Osteocyte (in vitro differentiated cells): ENCODE measurements around the gene PHAF1. TPM values are rescaled to one million over a fixed set of nuclear protein-coding genes. Genes with fewer than 3 reads are reported as not detected.

Experiments
- DNase-seq: peaks from one replicate; pipeline ENCODE4 v3.0.0; 2021; ENCODE audit warnings: mixed read lengths; ENCODE audit not compliant: unreplicated experiment; ENCODE audit errors: extremely low spot score
- H3K27ac Mint-ChIP-seq: one replicate; pipeline ENCODE4 v1.8.0; 2021; ENCODE audit warnings: mild to moderate bottlenecking, mixed read lengths; ENCODE audit not compliant: unreplicated experiment
- H3K27me3 Mint-ChIP-seq: one replicate; pipeline ENCODE4 v1.8.0; 2021; ENCODE audit warnings: mixed read lengths; ENCODE audit not compliant: unreplicated experiment
- H3K36me3 Mint-ChIP-seq: one replicate; pipeline ENCODE4 v1.8.0; 2021; ENCODE audit warnings: mixed read lengths; ENCODE audit not compliant: unreplicated experiment
- H3K4me1 Mint-ChIP-seq: one replicate; pipeline ENCODE4 v1.8.0; 2021; ENCODE audit warnings: mixed read lengths; ENCODE audit not compliant: unreplicated experiment
- H3K4me3 Mint-ChIP-seq: one replicate; pipeline ENCODE4 v1.8.0; 2021; ENCODE audit warnings: mild to moderate bottlenecking, moderate library complexity, mixed read lengths; ENCODE audit not compliant: unreplicated experiment
- H3K9me3 Mint-ChIP-seq: one replicate; pipeline ENCODE4 v1.8.0; 2021; ENCODE audit warnings: mixed read lengths; ENCODE audit not compliant: unreplicated experiment
- total RNA-seq: library from RNA; stranded (reverse); gene quantifications from 2 replicates; pipeline ENCODE4 v1.2.1, GENCODE V29; 2021
- TF ChIP-seq, protein P1 (sequence below): fragments of 200-600 bp; sonication (generic); IDR thresholded peaks from 2 replicates; pipeline ENCODE4 v1.5.0; 2021; ENCODE audit warnings: antibody characterized with exemption, mild to moderate bottlenecking, moderate library complexity

The PHAF1 gene
- total RNA-seq, 1 donor from 2014 or later: 19.5 TPM

- Mint-ChIP-seq H3K36me3 (peaks cover 29% of the 10 kb centered on the region), H3K27me3 (no peaks in the 10 kb centered on the region), H3K27ac (no peak overlapping the region), H3K9me3 (no peaks in the 10 kb centered on the region), H3K4me1 (peaks cover 10% of the 10 kb centered on the region), H3K4me3 (no peak overlapping the region)
- no peak for DNase-seq
- TF ChIP-seq, protein P1, sequence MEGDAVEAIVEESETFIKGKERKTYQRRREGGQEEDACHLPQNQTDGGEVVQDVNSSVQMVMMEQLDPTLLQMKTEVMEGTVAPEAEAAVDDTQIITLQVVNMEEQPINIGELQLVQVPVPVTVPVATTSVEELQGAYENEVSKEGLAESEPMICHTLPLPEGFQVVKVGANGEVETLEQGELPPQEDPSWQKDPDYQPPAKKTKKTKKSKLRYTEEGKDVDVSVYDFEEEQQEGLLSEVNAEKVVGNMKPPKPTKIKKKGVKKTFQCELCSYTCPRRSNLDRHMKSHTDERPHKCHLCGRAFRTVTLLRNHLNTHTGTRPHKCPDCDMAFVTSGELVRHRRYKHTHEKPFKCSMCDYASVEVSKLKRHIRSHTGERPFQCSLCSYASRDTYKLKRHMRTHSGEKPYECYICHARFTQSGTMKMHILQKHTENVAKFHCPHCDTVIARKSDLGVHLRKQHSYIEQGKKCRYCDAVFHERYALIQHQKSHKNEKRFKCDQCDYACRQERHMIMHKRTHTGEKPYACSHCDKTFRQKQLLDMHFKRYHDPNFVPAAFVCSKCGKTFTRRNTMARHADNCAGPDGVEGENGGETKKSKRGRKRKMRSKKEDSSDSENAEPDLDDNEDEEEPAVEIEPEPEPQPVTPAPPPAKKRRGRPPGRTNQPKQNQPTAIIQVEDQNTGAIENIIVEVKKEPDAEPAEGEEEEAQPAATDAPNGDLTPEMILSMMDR: no peak
Observed at GRCh38 chr16:67148221-67148620, 38.5 kb downstream of the PHAF1 start.

DNA sequence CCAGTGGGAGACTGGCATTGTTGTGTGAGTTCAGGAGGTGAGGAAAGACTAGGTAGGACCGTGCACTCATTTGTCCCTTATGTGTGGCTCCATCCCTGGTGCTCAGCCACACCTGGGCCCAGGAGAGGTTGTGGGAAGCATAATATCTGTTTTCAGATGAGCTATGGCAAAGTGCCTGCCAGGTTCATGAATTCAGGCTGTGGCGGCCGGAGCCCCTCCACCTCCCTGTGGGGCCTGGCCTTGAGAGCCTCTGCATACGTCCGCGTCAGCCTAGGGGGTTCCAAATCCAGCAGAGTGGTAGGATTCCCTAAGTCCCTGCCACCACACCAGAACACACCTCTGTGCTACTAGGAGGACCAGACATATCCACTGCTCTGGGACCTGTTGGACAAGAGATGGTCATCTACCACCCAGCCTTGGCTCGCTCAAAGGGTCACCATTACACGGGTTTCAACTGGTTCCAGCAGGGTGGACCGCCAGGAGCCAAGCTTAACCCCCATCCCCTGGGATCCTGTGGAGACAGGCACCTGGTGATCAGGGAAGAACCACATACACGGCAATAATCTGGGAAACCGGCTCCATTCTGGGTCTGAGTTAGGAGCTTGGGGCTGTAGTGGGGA lies 39.0 kb downstream of the PHAF1 start:
- Mint-ChIP-seq H3K9me3 (no peaks in the 10 kb centered on the region), H3K27me3 (no peaks in the 10 kb centered on the region), H3K4me3 (peak overlapping the region; percentile 63), H3K36me3 (peaks cover 26% of the 10 kb centered on the region), H3K4me1 (peaks cover 10% of the 10 kb centered on the region), H3K27ac (no peak overlapping the region)
- DNase-seq: no peak
- TF ChIP-seq, protein P1: no peak

GRCh38 chr16:67149276-67150046 lies 39.7 kb downstream of the PHAF1 start:
- H3K36me3 Mint-ChIP-seq: peaks cover 21% of the 10 kb centered on the region

GRCh38 chr16:67150047-67150832 lies 40.5 kb downstream of the PHAF1 start:
- TF ChIP-seq, protein P1: peak; percentile 31
- H3K9me3 Mint-ChIP-seq: no peaks in the 10 kb centered on the region
- H3K27ac Mint-ChIP-seq: peak overlapping the region; percentile 79
- H3K36me3 Mint-ChIP-seq: peaks cover 18% of the 10 kb centered on the region
- H3K4me1 Mint-ChIP-seq: peaks cover 13% of the 10 kb centered on the region
- H3K27me3 Mint-ChIP-seq: peaks cover 1% of the 10 kb centered on the region
- DNase-seq: no peak
- H3K4me3 Mint-ChIP-seq: peak overlapping the region; percentile 80

More at GRCh38 chr16:67149276-67150046, 39.7 kb downstream of the PHAF1 start:
- peak overlapping the region; percentile 63 for H3K4me3 Mint-ChIP-seq
- TF ChIP-seq, protein P1: no peak
- H3K4me1 Mint-ChIP-seq: peaks cover 10% of the 10 kb centered on the region
- H3K27me3 Mint-ChIP-seq: no peaks in the 10 kb centered on the region
- no peak for DNase-seq
- no peak overlapping the region for H3K27ac Mint-ChIP-seq
- no peaks in the 10 kb centered on the region for H3K9me3 Mint-ChIP-seq
